Activated naive CD4-positive, alpha-beta T cell treated with anti-CD3 and anti-CD28 coated beads, Interleukin-2, amount 10 ng/mL, durations not matched to agents 7 days and 5 days (primary cell): ENCODE measurements around the gene MEF2C.

ENCODE experiments used
- CTCF ChIA-PET: fragments of 350-600 bp; sonication (Branson Sonifier 250); formaldehyde crosslinking; loops from one replicate; lab custom pipeline; 2021; ENCODE audit warnings: antibody characterized with exemption; lab: Charles Lee
- DNase-seq: peaks from one replicate; pipeline ENCODE4 v3.0.0-alpha.2; 2020
- H3K27ac Mint-ChIP-seq: one replicate; pipeline ENCODE4 v1.8.0; 2021; ENCODE audit warnings: mild to moderate bottlenecking, moderate library complexity, mixed read lengths
- H3K27me3 Mint-ChIP-seq: one replicate; pipeline ENCODE4 v1.8.0; 2021; ENCODE audit warnings: mild to moderate bottlenecking, mixed read lengths
- H3K36me3 Mint-ChIP-seq: one replicate; pipeline ENCODE4 v1.8.0; 2021; ENCODE audit warnings: mixed read lengths
- H3K4me1 Mint-ChIP-seq: one replicate; pipeline ENCODE4 v1.8.0; 2021; ENCODE audit warnings: mixed read lengths
- H3K4me3 Mint-ChIP-seq: one replicate; pipeline ENCODE4 v1.8.0; 2021; ENCODE audit warnings: mild to moderate bottlenecking, moderate library complexity, mixed read lengths
- H3K9me3 Mint-ChIP-seq: one replicate; pipeline ENCODE4 v1.8.0; 2021; ENCODE audit warnings: mixed read lengths

MEF2C gene

DNA sequence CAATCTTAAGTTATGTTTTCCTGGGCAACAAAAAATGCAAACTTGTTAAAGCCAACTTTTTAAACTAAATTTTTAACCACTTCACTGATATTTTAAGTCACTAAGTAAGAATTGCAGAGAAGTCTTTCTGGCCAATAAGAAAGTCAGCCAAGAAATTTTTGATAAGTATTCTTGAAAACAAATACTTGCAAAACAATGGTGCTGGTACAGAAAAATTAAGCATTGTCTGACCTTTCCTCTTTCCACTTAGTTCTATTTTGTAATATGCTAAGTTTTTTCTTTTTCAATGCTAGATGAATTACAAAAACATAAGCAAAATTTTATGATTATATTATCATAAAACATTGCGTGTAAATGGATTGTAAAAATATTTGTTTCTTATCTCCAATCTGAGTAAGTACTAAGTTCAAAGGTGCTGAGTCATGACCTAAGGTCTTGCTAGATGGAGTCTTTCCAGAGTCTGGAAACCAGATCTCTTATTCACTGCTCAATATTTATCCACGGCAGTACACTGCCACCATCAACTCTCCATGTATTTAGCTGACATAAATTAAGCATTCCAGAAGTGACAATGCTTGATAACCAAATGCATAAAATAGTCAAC, 139.7 kb downstream of the MEF2C start:
- peaks cover 9% of the 10 kb centered on the region for H3K27me3 Mint-ChIP-seq
- H3K9me3 Mint-ChIP-seq, result no peaks in the 10 kb centered on the region
- H3K4me3 Mint-ChIP-seq, result no peak overlapping the region
- no peaks in the 10 kb centered on the region for H3K4me1 Mint-ChIP-seq
- CTCF ChIA-PET, result no interaction called here
- no peak overlapping the region for H3K27ac Mint-ChIP-seq
- no peak for DNase-seq
- H3K36me3 Mint-ChIP-seq, result no peaks in the 10 kb centered on the region

DNA sequence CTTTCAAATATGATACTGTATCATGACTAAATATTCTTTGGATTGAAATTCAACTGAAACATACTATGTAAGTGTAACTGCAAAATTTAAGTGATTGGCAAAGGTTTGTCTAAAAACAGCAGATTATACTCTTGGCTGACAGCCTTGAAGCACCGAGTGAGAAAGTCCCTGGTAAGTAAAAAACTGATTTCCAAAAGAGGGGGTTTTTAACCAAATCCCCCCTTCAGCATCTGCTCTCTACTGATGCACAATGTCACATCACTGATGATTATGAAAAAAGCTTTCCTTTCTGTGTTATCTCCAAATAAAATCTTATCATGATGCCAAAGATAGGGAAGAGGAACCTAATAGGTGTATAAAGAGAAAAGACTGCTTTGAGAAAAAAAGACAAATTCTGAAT, 141.0 kb downstream of the MEF2C start:
- H3K4me3 Mint-ChIP-seq, result no peak overlapping the region
- H3K9me3 Mint-ChIP-seq, result no peaks in the 10 kb centered on the region
- no peaks in the 10 kb centered on the region for H3K4me1 Mint-ChIP-seq
- DNase-seq, result no peak
- no peak overlapping the region for H3K27ac Mint-ChIP-seq
- peaks cover 9% of the 10 kb centered on the region for H3K27me3 Mint-ChIP-seq
- H3K36me3 Mint-ChIP-seq, result no peaks in the 10 kb centered on the region
- CTCF ChIA-PET, result no interaction called here

DNA sequence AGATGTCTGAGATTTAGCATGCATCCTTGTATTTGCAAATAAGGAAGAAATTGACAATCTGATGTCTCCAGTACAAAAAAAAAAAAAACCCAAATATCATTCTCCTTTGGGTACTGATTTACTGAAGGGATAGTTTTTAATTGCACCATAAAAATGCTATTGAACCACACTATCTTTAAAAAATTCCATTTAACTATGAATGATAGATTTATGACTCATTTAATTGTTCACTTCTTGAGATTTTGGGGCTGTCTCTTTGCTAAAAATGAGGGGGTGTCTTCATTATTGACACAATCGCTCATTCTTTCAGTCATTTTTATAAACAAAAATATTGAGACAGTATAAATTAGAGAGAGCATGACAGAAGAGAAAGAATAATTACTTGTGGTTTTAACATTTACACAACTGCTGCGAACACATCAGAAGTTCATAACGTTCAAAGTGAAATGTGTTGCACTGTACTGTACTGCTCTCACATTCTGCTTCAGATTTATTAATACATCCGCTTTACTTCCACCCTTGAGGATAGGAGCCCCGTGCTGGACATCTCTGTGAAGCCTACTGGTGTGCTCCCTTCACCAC, 142.3 kb downstream of the MEF2C start:
- H3K9me3 Mint-ChIP-seq, result no peaks in the 10 kb centered on the region

DNA sequence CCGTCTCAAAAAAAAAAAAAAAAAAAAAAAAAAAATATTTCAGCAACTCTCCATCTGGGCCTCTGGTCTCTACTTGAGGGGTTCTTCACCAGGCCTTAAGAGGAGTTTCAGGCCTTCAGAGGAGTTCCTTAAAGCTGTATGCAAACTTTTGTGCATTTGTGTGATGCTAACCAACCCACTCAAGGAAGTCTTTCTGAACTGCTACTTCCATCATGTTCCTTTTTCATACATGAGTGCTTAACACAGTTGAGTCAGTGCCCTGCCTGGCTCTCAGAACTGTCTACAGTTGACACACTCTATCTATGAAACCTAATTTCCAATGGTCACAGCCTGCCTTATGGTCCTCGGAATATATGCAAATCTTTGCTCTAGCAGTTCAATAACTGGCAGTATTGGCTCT, 146.5 kb downstream of the MEF2C start:
- Mint-ChIP-seq H3K4me3 (no peak overlapping the region), H3K27me3 (peaks cover 9% of the 10 kb centered on the region), H3K4me1 (no peaks in the 10 kb centered on the region), H3K36me3 (no peaks in the 10 kb centered on the region), H3K27ac (no peak overlapping the region), H3K9me3 (no peaks in the 10 kb centered on the region)
- DNase-seq, result no peak
- CTCF ChIA-PET, result no interaction called here

More for the DNA sequence above, 142.3 kb downstream of the MEF2C start:
- Mint-ChIP-seq H3K36me3 (no peaks in the 10 kb centered on the region), H3K27ac (no peak overlapping the region), H3K4me3 (no peak overlapping the region), H3K27me3 (peaks cover 9% of the 10 kb centered on the region), H3K4me1 (no peaks in the 10 kb centered on the region)
- no peak for DNase-seq
- CTCF ChIA-PET, result interaction anchor here (3.6 kb wide), 1 partner anchor 12 kb away, joined by 23 read pairs; no protein-coding TSS in a partner anchor

DNA sequence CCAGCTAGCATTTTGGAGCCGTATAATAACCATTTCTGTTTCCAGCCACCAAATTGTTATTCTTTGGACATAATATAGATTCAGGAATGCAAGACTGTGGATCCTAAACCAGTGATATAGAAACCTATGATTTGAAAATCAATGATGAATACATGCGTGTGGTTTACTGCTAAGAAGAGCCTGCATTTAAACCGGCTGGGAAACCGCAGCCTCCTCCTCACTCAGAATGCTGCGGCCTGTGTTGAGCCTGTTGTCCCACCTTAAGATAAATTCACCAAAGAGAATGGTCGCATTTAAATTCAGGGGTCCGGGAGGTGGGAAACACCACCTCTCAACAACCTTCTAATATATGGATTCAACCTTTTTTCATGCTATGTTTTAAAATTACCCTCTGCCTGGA, 148.0 kb downstream of the MEF2C start:
- peaks cover 5% of the 10 kb centered on the region for H3K27me3 Mint-ChIP-seq
- DNase-seq, result no peak
- CTCF ChIA-PET, result no interaction called here
- H3K9me3 Mint-ChIP-seq, result no peaks in the 10 kb centered on the region
- no peaks in the 10 kb centered on the region for H3K36me3 Mint-ChIP-seq
- H3K4me1 Mint-ChIP-seq, result no peaks in the 10 kb centered on the region
- no peak overlapping the region for H3K4me3 Mint-ChIP-seq
- H3K27ac Mint-ChIP-seq, result no peak overlapping the region

DNA sequence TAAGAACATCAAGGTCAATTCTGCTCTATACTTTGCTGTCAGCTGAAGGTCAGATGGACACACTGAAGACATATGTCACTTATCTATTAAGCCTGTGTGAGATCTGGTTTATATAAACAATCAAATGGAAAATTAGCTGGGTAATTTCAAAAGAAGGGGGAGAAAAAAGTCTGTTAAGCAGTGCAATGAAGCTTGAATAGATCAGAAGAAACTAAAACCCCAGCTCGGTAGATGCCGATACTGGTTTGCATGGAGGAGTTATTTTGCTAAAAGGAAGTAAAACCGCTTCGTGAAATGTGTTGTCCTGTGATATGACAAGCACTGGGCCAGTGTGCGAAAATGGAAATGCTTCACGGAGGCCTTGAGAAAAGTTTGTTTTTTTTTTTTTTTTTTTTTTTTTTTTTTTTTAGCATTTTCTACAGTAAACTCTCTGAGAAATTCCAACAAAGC, 148.8 kb downstream of the MEF2C start:
- H3K9me3 Mint-ChIP-seq, result no peaks in the 10 kb centered on the region
- no peak for DNase-seq
- no peaks in the 10 kb centered on the region for H3K36me3 Mint-ChIP-seq
- H3K4me3 Mint-ChIP-seq, result no peak overlapping the region
- H3K4me1 Mint-ChIP-seq, result no peaks in the 10 kb centered on the region
- CTCF ChIA-PET, result interaction anchor here (1.0 kb wide), 1 partner anchor 1531 kb away, joined by 3 read pairs; no protein-coding TSS in a partner anchor
- H3K27me3 Mint-ChIP-seq, result peaks cover 4% of the 10 kb centered on the region
- no peak overlapping the region for H3K27ac Mint-ChIP-seq

DNA sequence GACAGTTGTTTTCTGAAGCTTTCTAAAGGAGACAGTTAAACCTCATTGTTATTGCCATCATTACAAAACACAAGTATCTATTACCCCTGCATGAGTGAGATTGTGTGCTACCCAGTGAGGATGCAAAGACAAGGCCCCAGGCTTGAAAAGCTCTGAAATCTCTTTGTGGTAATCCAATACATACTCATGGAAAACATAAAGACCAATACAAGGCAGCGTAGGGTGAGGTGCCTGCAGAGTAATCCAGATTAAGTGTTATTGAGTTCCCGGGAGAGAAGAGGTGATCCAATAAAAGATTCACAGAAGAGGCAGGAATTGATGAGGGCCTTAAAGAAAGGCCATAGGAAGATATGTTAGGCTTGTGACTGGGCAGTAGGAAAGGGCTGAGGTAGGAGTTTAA, 150.1 kb downstream of the MEF2C start:
- Mint-ChIP-seq H3K9me3 (no peaks in the 10 kb centered on the region), H3K4me1 (no peaks in the 10 kb centered on the region), H3K27me3 (no peaks in the 10 kb centered on the region), H3K4me3 (no peak overlapping the region), H3K27ac (no peak overlapping the region), H3K36me3 (no peaks in the 10 kb centered on the region)
- CTCF ChIA-PET, result no interaction called here
- no peak for DNase-seq

DNA sequence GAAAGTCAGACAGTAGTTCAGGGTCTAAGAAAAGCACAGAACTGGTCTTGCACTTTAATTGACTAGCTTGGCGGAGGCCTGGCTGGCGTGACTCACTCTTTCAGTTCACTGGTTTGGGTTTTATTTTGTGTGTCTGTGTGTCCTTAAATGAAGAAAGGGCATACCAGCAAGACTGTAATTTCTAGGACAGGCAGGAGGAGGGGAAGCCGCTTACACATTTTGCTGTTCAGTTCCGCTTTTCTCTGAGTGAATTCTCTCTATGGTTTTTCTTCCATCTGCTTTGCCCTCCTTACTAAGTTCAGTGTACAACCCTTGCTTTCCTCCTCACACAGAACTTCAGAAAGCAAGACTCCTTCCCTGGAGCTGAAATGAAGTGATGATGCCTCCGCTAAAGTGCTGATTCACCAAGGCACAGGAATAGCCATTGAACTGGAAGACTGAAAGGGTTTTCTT, 150.8 kb downstream of the MEF2C start:
- no peaks in the 10 kb centered on the region for H3K36me3 Mint-ChIP-seq
- H3K9me3 Mint-ChIP-seq, result no peaks in the 10 kb centered on the region
- no peak overlapping the region for H3K27ac Mint-ChIP-seq
- CTCF ChIA-PET, result no interaction called here
- no peaks in the 10 kb centered on the region for H3K27me3 Mint-ChIP-seq
- no peaks in the 10 kb centered on the region for H3K4me1 Mint-ChIP-seq
- H3K4me3 Mint-ChIP-seq, result no peak overlapping the region
- no peak for DNase-seq

DNA sequence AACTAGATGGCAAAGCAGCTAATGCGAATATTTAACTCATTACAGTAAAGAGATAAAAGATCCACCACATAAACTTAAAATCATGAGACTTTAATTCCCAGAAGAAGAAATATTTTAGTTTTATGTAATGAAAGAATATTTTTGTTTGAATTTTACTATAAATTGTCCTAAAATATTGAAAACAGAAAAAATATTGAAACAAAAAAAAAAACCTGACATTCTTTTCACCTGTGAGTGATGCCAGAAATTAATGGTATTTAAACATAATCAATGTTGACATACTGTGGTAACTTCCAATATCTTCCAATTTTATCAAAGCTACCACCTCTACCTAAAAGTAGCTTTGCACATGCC, 153.2 kb downstream of the MEF2C start:
- no peaks in the 10 kb centered on the region for H3K36me3 Mint-ChIP-seq
- DNase-seq, result no peak
- CTCF ChIA-PET, result interaction anchor here (0.6 to 5.1 kb wide), 11 partner anchors 9 to 1536 kb away, joined by 3 to 44 read pairs (median 4); no protein-coding TSS in a partner anchor
- no peaks in the 10 kb centered on the region for H3K27me3 Mint-ChIP-seq
- no peak overlapping the region for H3K27ac Mint-ChIP-seq
- no peaks in the 10 kb centered on the region for H3K9me3 Mint-ChIP-seq
- H3K4me3 Mint-ChIP-seq, result no peak overlapping the region
- H3K4me1 Mint-ChIP-seq, result no peaks in the 10 kb centered on the region

DNA sequence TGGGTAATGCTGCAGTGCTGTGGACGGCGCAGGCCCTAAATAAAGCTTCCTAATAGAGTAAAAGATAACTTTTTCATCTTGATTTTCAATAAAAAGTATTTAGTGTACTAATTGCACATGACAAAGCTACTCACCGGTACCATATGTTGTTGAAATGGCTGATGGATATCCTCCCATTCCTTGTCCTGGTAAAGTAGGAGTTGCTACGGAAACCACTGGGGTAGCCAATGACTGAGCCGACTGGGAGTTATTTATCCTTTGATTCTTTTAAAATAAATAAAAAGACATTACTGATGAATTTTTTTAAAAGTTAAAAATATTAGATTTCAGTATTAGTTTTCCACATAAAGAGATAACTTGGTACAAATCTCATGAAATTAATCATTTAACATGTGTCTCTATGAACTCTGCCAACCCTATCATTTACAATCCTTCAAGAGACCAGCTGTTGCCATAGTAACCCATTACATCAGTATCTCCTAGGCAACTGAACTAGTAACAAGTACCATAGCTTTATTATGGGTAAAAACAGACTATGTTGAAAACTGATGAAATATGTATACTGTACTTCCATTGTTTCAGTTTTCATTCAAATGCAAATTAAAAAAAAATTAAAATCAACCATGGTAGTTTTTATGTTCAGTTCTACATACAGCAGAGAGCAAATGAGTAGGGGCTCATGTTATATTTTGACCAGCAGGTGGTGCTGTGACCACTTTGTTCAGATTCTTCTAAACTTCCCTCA, 153.7 kb downstream of the MEF2C start:
- CTCF ChIA-PET, result interaction anchor here (0.6 to 5.1 kb wide), 15 partner anchors 10 to 1541 kb away, joined by 3 to 44 read pairs (median 4); no protein-coding TSS in a partner anchor
- Mint-ChIP-seq H3K9me3 (no peaks in the 10 kb centered on the region), H3K36me3 (no peaks in the 10 kb centered on the region), H3K27ac (no peak overlapping the region), H3K4me3 (no peak overlapping the region), H3K27me3 (no peaks in the 10 kb centered on the region), H3K4me1 (no peaks in the 10 kb centered on the region)
- peak; percentile 66 for DNase-seq

DNA sequence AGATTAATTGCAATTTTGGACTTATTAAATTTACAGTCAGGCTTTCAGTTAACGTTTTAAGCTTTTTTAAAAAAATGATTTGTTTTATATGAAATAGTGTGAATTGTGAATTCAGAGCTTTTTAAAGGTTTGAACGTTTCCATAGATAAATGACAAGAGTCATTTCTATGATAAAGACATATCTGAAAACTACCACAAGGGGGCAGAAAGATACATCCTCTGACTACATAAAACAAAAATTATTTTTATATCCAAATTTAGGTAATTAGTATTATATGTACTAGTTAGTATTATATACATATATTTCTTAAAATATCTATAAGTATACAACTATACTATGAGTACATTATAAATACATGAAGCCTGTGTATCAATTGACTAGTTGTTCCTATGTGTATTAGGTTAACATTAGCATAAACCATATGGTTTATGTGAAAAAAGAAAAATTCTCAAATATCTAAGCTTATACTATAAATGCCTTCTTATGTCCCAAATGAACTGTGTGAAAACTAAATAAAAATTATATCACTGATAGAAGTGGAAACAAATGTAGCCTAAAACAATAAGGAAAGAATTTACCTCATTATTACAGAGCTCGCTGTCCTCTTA, 155.2 kb downstream of the MEF2C start:
- DNase-seq, result no peak
- no peak overlapping the region for H3K27ac Mint-ChIP-seq
- no peaks in the 10 kb centered on the region for H3K9me3 Mint-ChIP-seq
- CTCF ChIA-PET, result interaction anchor here (0.6 to 5.1 kb wide), 9 partner anchors 11 to 1705 kb away, joined by 3 to 44 read pairs (median 3); no protein-coding TSS in a partner anchor
- H3K4me3 Mint-ChIP-seq, result no peak overlapping the region
- no peaks in the 10 kb centered on the region for H3K36me3 Mint-ChIP-seq
- H3K27me3 Mint-ChIP-seq, result no peaks in the 10 kb centered on the region
- no peaks in the 10 kb centered on the region for H3K4me1 Mint-ChIP-seq

DNA sequence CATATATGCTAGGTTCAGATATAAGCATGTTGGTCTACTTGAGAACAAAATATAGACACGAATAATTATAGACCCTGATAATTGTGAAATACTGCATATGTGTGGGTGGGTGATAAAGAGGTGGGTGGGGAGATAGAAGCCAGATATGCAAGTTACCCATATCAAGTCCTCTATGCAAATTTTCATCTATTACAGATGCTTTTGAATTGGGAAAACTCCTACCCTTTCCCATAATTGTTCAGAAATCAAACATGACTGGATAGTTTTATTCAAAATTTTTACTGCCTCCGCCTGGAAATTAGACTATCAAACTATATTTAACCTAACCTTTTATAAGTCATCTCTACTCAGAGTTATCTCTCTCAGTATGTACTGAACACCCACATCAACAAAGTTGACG, 157.5 kb downstream of the MEF2C start:
- Mint-ChIP-seq H3K27ac (no peak overlapping the region), H3K4me1 (no peaks in the 10 kb centered on the region), H3K9me3 (no peaks in the 10 kb centered on the region), H3K4me3 (no peak overlapping the region), H3K27me3 (peaks cover 3% of the 10 kb centered on the region), H3K36me3 (no peaks in the 10 kb centered on the region)
- no peak for DNase-seq
- CTCF ChIA-PET, result interaction anchor here (1.2 to 1.5 kb wide), 3 partner anchors 12 to 944 kb away, joined by 3 to 8 read pairs (median 4); no protein-coding TSS in a partner anchor

DNA sequence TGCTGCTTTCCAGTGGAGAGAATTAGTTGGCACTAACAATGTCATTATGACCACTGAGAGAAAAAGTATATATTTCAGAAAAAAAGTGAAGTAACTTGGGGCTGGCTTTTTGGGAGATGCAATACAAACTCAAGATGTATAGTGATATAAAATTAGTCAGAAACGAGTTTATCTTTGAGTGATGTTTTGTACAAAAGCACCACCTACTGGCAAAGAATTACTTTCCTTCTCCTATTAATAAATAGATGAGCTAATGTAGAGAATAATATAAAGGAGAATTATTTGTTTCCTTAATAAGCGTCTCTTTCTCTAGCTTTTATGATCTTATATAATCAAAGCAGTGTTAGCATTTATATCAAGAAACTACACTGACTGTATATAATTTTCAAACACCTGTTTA, 158.8 kb downstream of the MEF2C start:
- no peak overlapping the region for H3K27ac Mint-ChIP-seq
- H3K9me3 Mint-ChIP-seq, result no peaks in the 10 kb centered on the region
- no peak overlapping the region for H3K4me3 Mint-ChIP-seq
- no peak for DNase-seq
- peaks cover 3% of the 10 kb centered on the region for H3K27me3 Mint-ChIP-seq
- H3K4me1 Mint-ChIP-seq, result no peaks in the 10 kb centered on the region
- CTCF ChIA-PET, result interaction anchor here (0.9 to 1.5 kb wide), 2 partner anchors 923 to 943 kb away, joined by 3 to 8 read pairs; no protein-coding TSS in a partner anchor
- H3K36me3 Mint-ChIP-seq, result no peaks in the 10 kb centered on the region

DNA sequence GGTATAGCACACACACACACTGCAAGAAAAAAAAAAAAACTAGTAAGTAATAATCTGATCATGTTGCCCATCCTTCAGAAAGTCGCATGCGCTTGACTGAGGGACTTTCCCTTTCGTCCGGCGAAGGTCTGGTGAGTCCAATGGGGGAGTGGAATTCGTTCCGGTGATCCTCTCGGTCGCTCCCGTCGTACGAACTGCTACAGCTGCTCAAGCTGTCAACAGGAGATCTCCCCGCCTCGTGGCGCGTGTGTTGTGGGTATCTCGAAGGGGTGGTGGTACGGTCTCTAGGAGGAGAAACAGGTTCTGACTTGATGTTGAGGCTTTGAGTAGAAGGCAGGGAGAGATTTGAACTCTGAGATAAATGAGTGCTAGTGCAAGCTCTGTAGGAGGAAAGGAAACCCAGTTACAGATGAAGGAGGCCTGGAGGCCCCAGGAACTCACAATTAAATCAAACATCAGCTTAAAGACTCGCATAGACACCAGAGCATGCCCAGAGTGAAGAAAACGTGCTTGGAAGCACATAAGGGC, 160.4 kb downstream of the MEF2C start:
- H3K4me1 Mint-ChIP-seq, result no peaks in the 10 kb centered on the region
- no peaks in the 10 kb centered on the region for H3K36me3 Mint-ChIP-seq
- CTCF ChIA-PET, result interaction anchor here (0.6 kb wide), 1 partner anchor 240 kb away, joined by 3 read pairs; no protein-coding TSS in a partner anchor
- no peak for DNase-seq
- no peak overlapping the region for H3K27ac Mint-ChIP-seq
- H3K9me3 Mint-ChIP-seq, result no peaks in the 10 kb centered on the region
- peaks cover 3% of the 10 kb centered on the region for H3K27me3 Mint-ChIP-seq
- no peak overlapping the region for H3K4me3 Mint-ChIP-seq
